NT2/D1 (cell line): Measurements from ENCODE around the gene SRSF6.

Experiments
- YY1 ChIP-seq: IDR thresholded peaks from 2 replicates; pipeline ENCODE4 v1.6.1; 2011; ENCODE audit not compliant: insufficient read length, insufficient read depth
- ZNF274 ChIP-seq: IDR thresholded peaks from 2 replicates; pipeline ENCODE4 v1.6.1; 2011; ENCODE audit warnings: mild to moderate bottlenecking, low read depth, low read length

GRCh38 chr20:43456809-43457639 is 672 bp upstream of the SRSF6 start:
- no peak for TF ChIP-seq YY1
- no peak for TF ChIP-seq ZNF274
